IMR-90 (cell line): ENCODE data around the gene RORC. TPM values are rescaled to one million over a fixed set of nuclear protein-coding genes. Genes with fewer than 3 reads are reported as not detected.

Experiments used
- ATAC-seq: fragments of 200-7000 bp; cut with Tn5 transposase; 2 replicates; pipeline ENCODE4 v1.9.1; 2020; ENCODE audit warnings: low read depth, mild to moderate bottlenecking, moderate library complexity
- BruUV-seq: library from RNA; stranded (reverse); fragments of 400-500 nt; replicated peaks from 2 replicates; lab custom pipeline; 2021; lab: Mats Ljungman, UMichigan
- CTCF ChIA-PET: fragments of 300-600 bp; formaldehyde crosslinking; extraction: SDS; loops from one replicate; lab custom pipeline; 2021; ENCODE audit warnings: antibody characterized with exemption; lab: Yijun Ruan, JAX
- POLR2A ChIA-PET: fragments of 300-600 bp; sonication (Branson Sonifier 250); formaldehyde crosslinking; loops from one replicate; lab custom pipeline; 2022; ENCODE audit warnings: antibody characterized with exemption; ENCODE audit not compliant: unreplicated experiment; lab: Charles Lee
- DNase-seq: peaks from one replicate; pipeline ENCODE4 v3.0.0; 2013
- H2AFZ ChIP-seq: replicated peaks from 2 replicates; pipeline ENCODE3; 2013; ENCODE audit warnings: low read length, mild to moderate bottlenecking; ENCODE audit not compliant: poor library complexity
- H2AK5ac ChIP-seq: 2 replicates; pipeline ENCODE4 v1.6.1; 2013; ENCODE audit warnings: low read depth, low read length, inconsistent platforms
- H2AK9ac ChIP-seq: replicated peaks from 2 replicates; pipeline ENCODE3; 2013; ENCODE audit warnings: mild to moderate bottlenecking, low read depth, low read length, moderate library complexity; ENCODE audit not compliant: poor library complexity
- H2BK120ac ChIP-seq: 2 replicates; pipeline ENCODE4 v1.6.1; 2013; ENCODE audit warnings: low read depth, low read length, inconsistent platforms
- H2BK15ac ChIP-seq: 3 replicates; pipeline ENCODE4 v1.6.1; 2013; ENCODE audit warnings: low read depth, low read length, inconsistent platforms
- H2BK20ac ChIP-seq: 2 replicates; pipeline ENCODE4 v1.6.1; 2013; ENCODE audit warnings: low read depth, mild to moderate bottlenecking, inconsistent platforms, low read length, moderate library complexity
- H2BK5ac ChIP-seq: 2 replicates; pipeline ENCODE4 v1.6.1; 2013; ENCODE audit warnings: mild to moderate bottlenecking, low read depth, low read length, inconsistent platforms; ENCODE audit not compliant: poor library complexity, severe bottlenecking
- H3K14ac ChIP-seq: replicated peaks from 2 replicates; pipeline ENCODE4 v1.6.1; 2013; ENCODE audit warnings: low read depth, low read length, inconsistent platforms
- H3K18ac ChIP-seq: 2 replicates; pipeline ENCODE4 v1.6.1; 2013; ENCODE audit warnings: low read depth, low read length, control low read depth
- H3K23ac ChIP-seq: 2 replicates; pipeline ENCODE4 v1.6.1; 2013; ENCODE audit warnings: low read depth, low read length, inconsistent platforms
- H3K27ac ChIP-seq: 2 replicates; pipeline ENCODE4 v1.5.1; 2013; ENCODE audit warnings: mild to moderate bottlenecking, control low read depth, low read length; ENCODE audit not compliant: insufficient read depth
- H3K27me3 ChIP-seq: 2 replicates; pipeline ENCODE4 v1.6.1; 2013; ENCODE audit warnings: low read length; ENCODE audit not compliant: control insufficient read depth, insufficient read depth
- H3K36me3 ChIP-seq: 2 replicates; pipeline ENCODE4 v1.6.1; 2013; ENCODE audit warnings: low read length, mixed read lengths; ENCODE audit not compliant: control insufficient read depth, insufficient read depth
- H3K4ac ChIP-seq: 2 replicates; pipeline ENCODE4 v1.6.1; 2013; ENCODE audit warnings: low read depth, low read length, inconsistent platforms
- H3K4me1 ChIP-seq: 2 replicates; pipeline ENCODE4 v1.6.1; 2013; ENCODE audit warnings: low read length, mixed read lengths; ENCODE audit not compliant: control insufficient read depth, insufficient read depth
- H3K4me2 ChIP-seq: 2 replicates; pipeline ENCODE4 v1.6.1; 2013; ENCODE audit warnings: low read depth, mild to moderate bottlenecking, control low read depth, low read length, moderate library complexity
- H3K4me3 ChIP-seq: 2 replicates; pipeline ENCODE4 v1.5.1; 2013; ENCODE audit warnings: low read depth, mild to moderate bottlenecking, control low read depth, low read length, moderate library complexity; ENCODE audit not compliant: insufficient read depth
- H3K56ac ChIP-seq: 2 replicates; pipeline ENCODE4 v1.6.1; 2013; ENCODE audit warnings: low read length, inconsistent platforms; ENCODE audit not compliant: insufficient read depth; ENCODE audit errors: extremely low read depth
- H3K79me1 ChIP-seq, 2 experiments: 2 replicates each; pipeline ENCODE4 v1.6.1; 2013; ENCODE audit warnings: low read length in 2 of 2, inconsistent platforms in 1 of 2, low read depth in 1 of 2
- H3K9ac ChIP-seq: 2 replicates; pipeline ENCODE4 v1.6.1; 2013; ENCODE audit warnings: low read depth, low read length, control low read depth
- H3K9me1 ChIP-seq: 2 replicates; pipeline ENCODE4 v1.6.1; 2013; ENCODE audit warnings: low read length, inconsistent platforms; ENCODE audit not compliant: insufficient read depth
- H3K9me3 ChIP-seq: 2 replicates; pipeline ENCODE4 v1.6.1; 2013; ENCODE audit warnings: low read length; ENCODE audit not compliant: control insufficient read depth, insufficient read depth
- H4K20me1 ChIP-seq: 2 replicates; pipeline ENCODE4 v1.6.1; 2013; ENCODE audit warnings: low read length, inconsistent platforms; ENCODE audit not compliant: insufficient read depth
- H4K5ac ChIP-seq: 2 replicates; pipeline ENCODE4 v1.6.1; 2013; ENCODE audit warnings: mild to moderate bottlenecking, low read depth, low read length, control low read depth
- H4K8ac ChIP-seq, 2 experiments: 2 replicates each; pipeline ENCODE4 v1.6.1; 2013; ENCODE audit warnings: low read depth in 2 of 2, low read length in 2 of 2, control low read depth in 1 of 2, inconsistent platforms in 1 of 2
- H4K91ac ChIP-seq: 2 replicates; pipeline ENCODE4 v1.6.1; 2013; ENCODE audit warnings: low read depth, low read length, inconsistent platforms; ENCODE audit not compliant: insufficient read depth
- BHLHE40 ChIP-seq: fragments of 150-350 bp; IDR thresholded peaks from 2 replicates; pipeline ENCODE4 v1.6.1; 2016; ENCODE audit warnings: mild to moderate bottlenecking, low read depth, low read length
- MXI1 ChIP-seq: IDR thresholded peaks from 2 replicates; pipeline ENCODE4 v1.6.1; 2012; ENCODE audit warnings: low read depth, mild to moderate bottlenecking, low read length, moderate library complexity, borderline replicate concordance
- RCOR1 ChIP-seq: IDR thresholded peaks from 2 replicates; pipeline ENCODE4 v1.6.1; 2012; ENCODE audit warnings: mild to moderate bottlenecking, low read length, improper control_type of control experiment; ENCODE audit not compliant: insufficient replicate concordance
- dilution Hi-C: fragments of 300-500 bp; cut with HindIII; formaldehyde crosslinking; loops from one replicate; pipeline ENCODE4 v1.14.3; 2018; ENCODE audit warnings: low sequenced_read_pairs; ENCODE audit not compliant: unreplicated experiment
- in situ Hi-C: fragments of 300-500 bp; cut with MboI; formaldehyde crosslinking; loops from 3 replicates; pipeline ENCODE4 v1.14.3; 2019; ENCODE audit warnings: low sequenced_read_pairs, inconsistent platforms, mixed read lengths
- intact Hi-C: fragments of 100-400 bp; cut with micrococcal nuclease; formaldehyde crosslinking; loops from 2 replicates; pipeline ENCODE4 v1.10.0; 2022
- polyA plus RNA-seq, 3 experiments: library from polyadenylated mRNA; depleted of rRNA; stranded (reverse); fragments of >200 nt; gene quantifications; 2 replicates each; pipeline ENCODE4 v1.2.3, GENCODE V29; 2012; ENCODE audit warnings: low replicate concordance in 1 of 3
- total RNA-seq: library from RNA; depleted of rRNA; stranded (reverse); fragments of >200 nt; gene quantifications from 2 replicates; pipeline ENCODE4 v1.2.3, GENCODE V29; 2012
- TF ChIP-seq, protein P1 (sequence below): conservative IDR thresholded peaks from 2 replicates; pipeline ENCODE4 v1.5.1; 2012; ENCODE audit warnings: mild to moderate bottlenecking, low read depth, low read length, improper control_type of control experiment

RORC gene
- total and polyA plus RNA-seq, 2 of the 4 experiments (the other 2 are of a cell fraction): not detected

DNA sequence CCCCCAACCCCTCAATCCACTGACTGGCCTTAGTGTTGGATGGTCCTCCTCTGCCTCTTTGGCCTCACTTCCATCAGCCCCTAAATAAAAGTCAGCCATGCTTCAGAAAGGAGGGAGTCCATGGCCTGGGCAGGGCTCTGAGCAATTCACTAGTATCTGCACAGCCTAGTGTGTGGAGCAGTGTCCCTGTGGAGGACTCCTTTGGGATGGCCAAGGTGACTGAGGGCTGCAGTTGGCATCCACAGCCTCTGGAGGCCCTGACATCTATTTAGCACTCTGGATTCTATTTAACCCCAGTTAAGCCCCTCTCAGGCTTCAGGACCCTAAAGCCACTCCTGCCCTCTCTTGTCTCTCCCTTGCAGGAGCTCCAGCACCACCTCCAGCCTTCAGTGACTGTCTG is 18.3 kb upstream of the RORC start:
- H4K20me1 ChIP-seq: no peaks in the 10 kb centered on the region
- H2AK9ac ChIP-seq: no peak overlapping the region
- in situ Hi-C loops (no loop called here), intact Hi-C loops (no loop called here), dilution Hi-C loops (no loop called here)
- H2BK120ac ChIP-seq: no peak overlapping the region
- no peak overlapping the region for H4K91ac ChIP-seq
- no peaks in the 10 kb centered on the region for H3K9me1 ChIP-seq
- no peak overlapping the region for H2BK15ac ChIP-seq
- H3K27me3 ChIP-seq: peaks cover 42% of the 10 kb centered on the region
- H3K23ac ChIP-seq: no peak overlapping the region
- no peak overlapping the region for H2AFZ ChIP-seq
- ATAC-seq: no peak
- no TSS peak for BruUV-seq
- no peak overlapping the region for H4K8ac ChIP-seq
- H2AK5ac ChIP-seq: no peak overlapping the region
- no peak overlapping the region for H3K4me3 ChIP-seq
- H3K4me2 ChIP-seq: no peak overlapping the region
- no peak overlapping the region for H4K5ac ChIP-seq
- ChIA-PET CTCF (no interaction called here), POLR2A (no interaction called here)
- no peak overlapping the region for H3K56ac ChIP-seq
- H3K18ac ChIP-seq: no peak overlapping the region
- H3K4ac ChIP-seq: no peak overlapping the region
- H3K4me1 ChIP-seq: 0 out of 2 replicates have a peak, but pooled peaks cover 1% of the 10 kb centered on the region
- H3K9me3 ChIP-seq: no peaks in the 10 kb centered on the region
- TF ChIP-seq BHLHE40 (no peak), MXI1 (no peak), RCOR1 (no peak)
- TF ChIP-seq, protein P1, sequence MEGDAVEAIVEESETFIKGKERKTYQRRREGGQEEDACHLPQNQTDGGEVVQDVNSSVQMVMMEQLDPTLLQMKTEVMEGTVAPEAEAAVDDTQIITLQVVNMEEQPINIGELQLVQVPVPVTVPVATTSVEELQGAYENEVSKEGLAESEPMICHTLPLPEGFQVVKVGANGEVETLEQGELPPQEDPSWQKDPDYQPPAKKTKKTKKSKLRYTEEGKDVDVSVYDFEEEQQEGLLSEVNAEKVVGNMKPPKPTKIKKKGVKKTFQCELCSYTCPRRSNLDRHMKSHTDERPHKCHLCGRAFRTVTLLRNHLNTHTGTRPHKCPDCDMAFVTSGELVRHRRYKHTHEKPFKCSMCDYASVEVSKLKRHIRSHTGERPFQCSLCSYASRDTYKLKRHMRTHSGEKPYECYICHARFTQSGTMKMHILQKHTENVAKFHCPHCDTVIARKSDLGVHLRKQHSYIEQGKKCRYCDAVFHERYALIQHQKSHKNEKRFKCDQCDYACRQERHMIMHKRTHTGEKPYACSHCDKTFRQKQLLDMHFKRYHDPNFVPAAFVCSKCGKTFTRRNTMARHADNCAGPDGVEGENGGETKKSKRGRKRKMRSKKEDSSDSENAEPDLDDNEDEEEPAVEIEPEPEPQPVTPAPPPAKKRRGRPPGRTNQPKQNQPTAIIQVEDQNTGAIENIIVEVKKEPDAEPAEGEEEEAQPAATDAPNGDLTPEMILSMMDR: no peak
- no peak overlapping the region for H2BK20ac ChIP-seq
- H2BK5ac ChIP-seq: no peak overlapping the region
- no peak overlapping the region for H3K27ac ChIP-seq
- DNase-seq: no peak
- no peak overlapping the region for H3K9ac ChIP-seq
- H3K14ac ChIP-seq: no peak overlapping the region
- H3K79me1 ChIP-seq: no peaks in the 10 kb centered on the region
- no peaks in the 10 kb centered on the region for H3K36me3 ChIP-seq
